Activated CD4-positive, alpha-beta T cell treated with anti-CD3 and anti-CD28 coated beads, Interleukin-2, amount 10 ng/mL, durations not matched to agents 7 days and 5 days (primary cell): ENCODE results near the gene TSPEAR. TPM values are rescaled to one million over a fixed set of nuclear protein-coding genes. Genes with fewer than 3 reads are reported as not detected.
"Not testable (repeated sequence)": the region's sequence is repeated elsewhere in the genome, so short reads cannot be mapped to it uniquely, and the experiment has no call there.

ENCODE experiments used
- CTCF ChIA-PET: fragments of 350-600 bp; sonication (Branson Sonifier 250); formaldehyde crosslinking; loops from one replicate; lab custom pipeline; 2021; ENCODE audit warnings: antibody characterized with exemption; lab: Charles Lee
- POLR2A ChIA-PET: fragments of 350-600 bp; sonication (Branson Sonifier 250); formaldehyde crosslinking; loops from one replicate; lab custom pipeline; 2021; ENCODE audit warnings: antibody characterized with exemption; lab: Charles Lee
- DNase-seq: peaks from one replicate; pipeline ENCODE4 v3.0.0-alpha.2; 2020
- H3K27ac Mint-ChIP-seq: one replicate; pipeline ENCODE4 v1.8.0; 2021; ENCODE audit warnings: mild to moderate bottlenecking, moderate library complexity, mixed read lengths
- H3K27me3 Mint-ChIP-seq: one replicate; pipeline ENCODE4 v1.8.0; 2021; ENCODE audit warnings: mixed read lengths
- H3K36me3 Mint-ChIP-seq: one replicate; pipeline ENCODE4 v1.8.0; 2021; ENCODE audit warnings: low read depth, mixed read lengths
- H3K4me1 Mint-ChIP-seq: one replicate; pipeline ENCODE4 v1.8.0; 2021; ENCODE audit warnings: mixed read lengths
- H3K4me3 Mint-ChIP-seq: one replicate; pipeline ENCODE4 v1.8.0; 2021; ENCODE audit warnings: mild to moderate bottlenecking, moderate library complexity, mixed read lengths
- H3K9me3 Mint-ChIP-seq: one replicate; pipeline ENCODE4 v1.8.0; 2021; ENCODE audit warnings: mixed read lengths
- total RNA-seq, 2 experiments: library from RNA; stranded (reverse); gene quantifications; one replicate each; pipeline ENCODE4 v1.2.3, GENCODE V29; 2021

The TSPEAR gene
- total RNA-seq, 2 experiments from 2014 or later, result not detected

GRCh38 chr21:44692798-44693512 lies 18.4 kb downstream of the TSPEAR start:
- Mint-ChIP-seq H3K4me3 (no peak overlapping the region), H3K9me3 (peaks cover 11% of the 10 kb centered on the region), H3K36me3 (no peaks in the 10 kb centered on the region), H3K27me3 (peaks cover 41% of the 10 kb centered on the region), H3K4me1 (no peaks in the 10 kb centered on the region), H3K27ac (no peak overlapping the region)
- ChIA-PET CTCF (no interaction called here), POLR2A (no interaction called here)
- no peak for DNase-seq

DNA sequence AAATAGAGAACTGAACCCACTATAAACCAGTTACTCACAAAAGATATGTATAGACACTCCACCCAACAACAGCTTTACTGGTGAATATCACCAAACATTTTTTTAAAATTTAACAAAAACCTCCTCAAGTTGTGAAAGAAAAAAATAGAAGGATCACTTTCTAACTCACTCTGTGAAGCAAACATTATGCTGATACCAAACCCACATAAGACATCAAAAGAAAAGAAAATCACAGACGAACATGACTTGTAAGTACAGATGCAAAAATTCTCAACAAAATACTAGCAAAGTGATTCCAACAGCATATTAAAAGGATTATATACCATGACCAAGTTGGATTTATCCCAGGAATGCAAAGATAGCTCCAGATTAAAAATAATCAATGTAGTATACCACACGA lies 19.7 kb downstream of the TSPEAR start:
- no peak for DNase-seq
- Mint-ChIP-seq H3K4me1 (no peaks in the 10 kb centered on the region), H3K9me3 (peaks cover 11% of the 10 kb centered on the region), H3K4me3 (no peak overlapping the region), H3K36me3 (no peaks in the 10 kb centered on the region), H3K27me3 (peaks cover 31% of the 10 kb centered on the region), H3K27ac (no peak overlapping the region)
- ChIA-PET CTCF (interaction anchor here (1.0 kb wide), 1 partner anchor 18 kb away, joined by 3 read pairs; no protein-coding TSS in a partner anchor), POLR2A (no interaction called here)

DNA sequence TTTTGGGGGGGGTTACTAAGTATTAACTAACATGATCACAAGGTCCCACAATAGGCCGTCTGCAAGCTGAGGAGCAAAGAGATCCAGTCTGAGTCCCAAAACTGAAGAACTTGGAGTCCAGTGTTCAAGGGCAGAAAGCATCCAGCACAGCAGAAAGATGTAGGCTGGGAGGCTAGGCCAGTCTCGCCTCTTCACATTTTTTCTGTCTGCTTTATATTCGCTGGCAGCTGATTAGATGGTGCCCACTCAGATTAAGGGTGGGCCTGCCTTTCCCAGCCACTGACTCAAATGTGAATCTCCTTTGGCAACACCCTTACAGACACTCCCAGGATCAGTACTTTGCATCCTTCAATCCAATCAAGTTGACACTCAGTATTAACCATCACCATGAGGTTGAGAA lies 21.6 kb downstream of the TSPEAR start:
- H3K36me3 Mint-ChIP-seq, H3K4me3 Mint-ChIP-seq, H3K27ac Mint-ChIP-seq, POLR2A ChIA-PET, H3K4me1 Mint-ChIP-seq, CTCF ChIA-PET: not testable (repeated sequence)
- peak; percentile 1 for DNase-seq
- Mint-ChIP-seq H3K9me3 (peaks cover 11% of the 10 kb centered on the region), H3K27me3 (peaks cover 21% of the 10 kb centered on the region)

DNA sequence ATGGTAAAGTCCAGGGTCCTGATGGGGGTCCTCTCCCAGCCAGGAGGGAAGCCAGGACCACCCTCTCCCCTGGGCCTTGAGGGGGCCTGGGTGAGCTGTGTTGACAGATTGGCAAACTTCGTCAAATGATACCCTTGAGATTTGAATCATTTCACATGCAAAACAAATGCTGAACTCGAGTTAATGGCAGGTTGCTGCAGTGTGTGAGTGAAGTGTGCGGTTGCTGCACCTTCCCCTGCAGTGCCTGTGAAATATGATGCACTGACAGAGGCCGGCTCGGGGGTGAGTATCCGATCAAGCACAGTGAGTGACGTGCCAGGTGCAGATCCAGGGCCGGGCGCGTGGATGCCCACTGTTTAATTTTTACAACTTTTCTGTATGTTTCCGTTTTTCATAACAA lies 23.7 kb downstream of the TSPEAR start:
- Mint-ChIP-seq H3K36me3 (no peaks in the 10 kb centered on the region), H3K4me1 (peaks cover 5% of the 10 kb centered on the region), H3K9me3 (peaks cover 2% of the 10 kb centered on the region), H3K27ac (no peak overlapping the region), H3K4me3 (no peak overlapping the region), H3K27me3 (peaks cover 20% of the 10 kb centered on the region)
- ChIA-PET CTCF (no interaction called here), POLR2A (no interaction called here)
- DNase-seq, result no peak

DNA sequence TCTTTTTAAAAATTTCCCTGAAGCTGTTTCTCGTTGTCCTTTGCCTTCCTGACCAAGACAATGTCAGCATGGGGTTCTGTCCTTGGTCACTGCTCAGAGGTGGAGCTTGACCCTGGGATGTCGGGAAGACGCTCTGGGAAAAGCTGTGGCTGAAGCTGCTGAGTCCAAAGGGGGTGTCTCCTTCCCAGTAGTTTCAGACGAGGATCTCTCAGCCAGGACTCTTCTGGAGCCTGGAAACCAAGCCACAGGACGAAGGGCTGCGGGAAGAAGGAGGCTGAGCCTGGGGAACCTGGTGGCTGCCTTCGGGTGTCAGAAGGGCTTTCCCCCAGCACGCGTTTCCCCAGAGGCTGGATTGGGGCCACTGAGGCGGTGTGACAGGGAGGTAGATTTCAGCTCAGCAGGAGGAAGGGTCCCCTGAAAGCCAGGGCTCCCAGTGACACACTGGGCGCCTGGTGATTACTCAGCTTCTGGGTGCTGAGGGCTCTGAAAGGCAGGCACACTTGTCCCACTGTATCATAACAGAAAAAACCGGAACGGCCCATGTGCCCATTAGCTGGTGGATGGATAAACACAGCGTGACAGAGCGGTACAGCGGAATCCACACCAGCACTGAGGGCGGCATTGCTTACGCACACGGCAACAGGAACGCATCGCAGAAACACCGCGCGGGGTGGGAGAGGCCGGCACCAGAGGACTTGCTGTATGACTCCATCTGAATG lies 24.4 kb downstream of the TSPEAR start:
- ChIA-PET POLR2A (interaction anchor here (0.6 kb wide), 1 partner anchor 269 kb away, joined by 3 read pairs; no protein-coding TSS in a partner anchor), CTCF (no interaction called here)
- DNase-seq, result no peak
- H3K27me3 Mint-ChIP-seq, result peaks cover 17% of the 10 kb centered on the region
- peaks cover 5% of the 10 kb centered on the region for H3K4me1 Mint-ChIP-seq
- H3K9me3 Mint-ChIP-seq, result no peaks in the 10 kb centered on the region
- no peak overlapping the region for H3K4me3 Mint-ChIP-seq
- H3K27ac Mint-ChIP-seq, result no peak overlapping the region
- H3K36me3 Mint-ChIP-seq, result no peaks in the 10 kb centered on the region

DNA sequence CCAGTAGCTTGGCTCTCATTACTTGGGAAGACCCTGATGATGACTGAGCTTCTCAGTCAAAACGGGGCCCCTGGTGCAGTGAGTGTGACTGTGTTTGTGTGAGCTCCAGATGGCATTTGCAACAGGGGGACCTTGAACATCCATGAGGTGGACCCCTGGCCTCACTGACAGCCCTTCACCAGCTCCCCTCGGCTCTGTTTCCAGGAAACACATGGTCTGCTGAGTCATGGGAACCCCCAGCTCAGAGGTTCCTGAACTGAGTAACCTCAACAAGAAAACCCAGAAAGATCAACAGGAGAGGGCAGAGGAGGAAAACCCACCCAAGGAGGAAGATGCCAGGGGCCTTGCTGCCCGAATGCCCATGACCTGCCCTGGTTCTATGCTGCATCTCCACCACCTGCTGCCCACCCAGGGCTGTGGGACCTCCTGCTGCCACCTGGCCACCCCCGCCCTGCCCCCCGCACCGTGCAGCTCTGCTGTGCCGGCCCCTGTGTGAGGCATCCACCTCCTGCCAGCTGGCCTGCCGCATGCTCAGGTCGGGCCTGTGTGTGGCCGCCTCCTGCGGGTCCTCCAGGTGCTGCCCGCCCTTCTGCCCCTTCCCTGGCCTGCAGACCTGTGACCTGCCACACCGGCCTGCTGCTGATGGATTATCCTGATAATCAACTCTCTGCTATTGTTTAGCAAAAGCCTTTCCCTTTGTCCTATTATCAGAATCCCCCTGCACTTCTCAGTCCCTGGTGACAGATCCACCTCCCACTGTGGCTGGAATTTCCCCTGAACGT lies 25.2 kb downstream of the TSPEAR start:
- POLR2A ChIA-PET, result interaction anchor here (0.6 kb wide), 1 partner anchor 268 kb away, joined by 3 read pairs; no protein-coding TSS in a partner anchor
- H3K36me3 Mint-ChIP-seq, result no peaks in the 10 kb centered on the region
- peak overlapping the region; percentile 16 for H3K27ac Mint-ChIP-seq
- H3K4me3 Mint-ChIP-seq, result no peak overlapping the region
- CTCF ChIA-PET, result interaction anchor here (0.8 kb wide), 1 partner anchor 8 kb away, joined by 4 read pairs; no protein-coding TSS in a partner anchor
- H3K27me3 Mint-ChIP-seq, result peaks cover 13% of the 10 kb centered on the region
- H3K9me3 Mint-ChIP-seq, result no peaks in the 10 kb centered on the region
- peaks cover 5% of the 10 kb centered on the region for H3K4me1 Mint-ChIP-seq
- DNase-seq, result no peak

- peaks cover 10% of the 10 kb centered on the region for H3K27me3 Mint-ChIP-seq
- DNase-seq, H3K4me3 Mint-ChIP-seq, POLR2A ChIA-PET, H3K36me3 Mint-ChIP-seq, H3K27ac Mint-ChIP-seq, H3K9me3 Mint-ChIP-seq, H3K4me1 Mint-ChIP-seq: not testable (repeated sequence)
- CTCF ChIA-PET, result interaction anchor here (1.0 kb wide), 1 partner anchor 40 kb away, joined by 3 read pairs; no protein-coding TSS in a partner anchor
Measured at GRCh38 chr21:44685050-44685449, 26.3 kb downstream of the TSPEAR start.

GRCh38 chr21:44684483-44684882 lies 26.9 kb downstream of the TSPEAR start:
- peaks cover 10% of the 10 kb centered on the region for H3K27me3 Mint-ChIP-seq
- no peak for DNase-seq
- no peaks in the 10 kb centered on the region for H3K36me3 Mint-ChIP-seq
- H3K4me3 Mint-ChIP-seq, result no peak overlapping the region
- CTCF ChIA-PET, result interaction anchor here (1.0 kb wide), 1 partner anchor 39 kb away, joined by 3 read pairs; no protein-coding TSS in a partner anchor
- POLR2A ChIA-PET, result no interaction called here
- no peak overlapping the region for H3K27ac Mint-ChIP-seq
- H3K4me1 Mint-ChIP-seq, result peaks cover 5% of the 10 kb centered on the region
- H3K9me3 Mint-ChIP-seq, result no peaks in the 10 kb centered on the region

DNA sequence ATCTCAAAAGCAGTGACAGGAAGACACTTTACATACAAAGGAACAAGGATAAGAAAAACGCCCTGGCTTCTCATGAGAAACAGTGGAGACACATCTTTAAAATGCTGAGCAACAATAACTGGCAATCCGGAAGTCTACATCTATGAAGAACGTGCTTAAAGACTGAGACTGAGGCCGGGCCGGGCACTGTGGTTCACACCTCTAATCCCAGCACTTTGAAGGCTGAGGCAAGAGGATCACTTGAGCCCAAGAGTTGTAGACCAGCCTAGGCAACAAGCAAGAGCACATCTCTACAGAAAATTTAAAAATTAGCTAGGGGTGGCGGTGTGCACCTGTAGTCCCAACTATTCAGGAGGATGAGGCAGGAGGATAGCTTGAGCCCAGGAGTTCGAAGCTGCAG lies 27.3 kb downstream of the TSPEAR start:
- CTCF ChIA-PET, result interaction anchor here (1.0 kb wide), 1 partner anchor 39 kb away, joined by 3 read pairs; no protein-coding TSS in a partner anchor
- Mint-ChIP-seq H3K4me1 (peaks cover 5% of the 10 kb centered on the region), H3K36me3 (no peaks in the 10 kb centered on the region), H3K27me3 (peaks cover 10% of the 10 kb centered on the region), H3K9me3 (no peaks in the 10 kb centered on the region), H3K27ac (no peak overlapping the region), H3K4me3 (no peak overlapping the region)
- POLR2A ChIA-PET, result no interaction called here
- DNase-seq, result no peak

- no peak overlapping the region for H3K4me3 Mint-ChIP-seq
- H3K4me1 Mint-ChIP-seq, result peaks cover 5% of the 10 kb centered on the region
- H3K27ac Mint-ChIP-seq, result no peak overlapping the region
- H3K9me3 Mint-ChIP-seq, result no peaks in the 10 kb centered on the region
- DNase-seq, result no peak
- H3K27me3 Mint-ChIP-seq, result peaks cover 10% of the 10 kb centered on the region
- CTCF ChIA-PET, result interaction anchor here (1.1 kb wide), 1 partner anchor 14 kb away, joined by 3 read pairs; no protein-coding TSS in a partner anchor
- H3K36me3 Mint-ChIP-seq, result no peaks in the 10 kb centered on the region
- POLR2A ChIA-PET, result no interaction called here
Measured at GRCh38 chr21:44682580-44683151, 28.7 kb downstream of the TSPEAR start.

GRCh38 chr21:44681861-44682579 lies 29.4 kb downstream of the TSPEAR start, which contains the start of gene KRTAP12-1:
TSS of gene KRTAP12-1 (minus strand) at chr21:44682163. CDS start at chr21:44682123, 40 bp downstream.
- POLR2A ChIA-PET, result no interaction called here
- Mint-ChIP-seq H3K36me3 (no peaks in the 10 kb centered on the region), H3K9me3 (no peaks in the 10 kb centered on the region), H3K27ac (no peak within 1 kb of the TSS), H3K4me3 (no peak within 1 kb of the TSS), H3K4me1 (peaks cover 5% of the 10 kb centered on the region), H3K27me3 (peaks cover 10% of the 10 kb centered on the region)
- DNase-seq, result no peak
- CTCF ChIA-PET, result interaction anchor here (1.1 kb wide), 1 partner anchor 13 kb away, joined by 3 read pairs; no protein-coding TSS in a partner anchor

GRCh38 chr21:44681152-44681551 lies 30.2 kb downstream of the TSPEAR start:
- H3K9me3 Mint-ChIP-seq, result no peaks in the 10 kb centered on the region
- DNase-seq, result no peak
- no peaks in the 10 kb centered on the region for H3K36me3 Mint-ChIP-seq
- peaks cover 3% of the 10 kb centered on the region for H3K4me1 Mint-ChIP-seq
- ChIA-PET POLR2A (no interaction called here), CTCF (no interaction called here)
- no peak overlapping the region for H3K4me3 Mint-ChIP-seq
- no peak overlapping the region for H3K27ac Mint-ChIP-seq
- peaks cover 10% of the 10 kb centered on the region for H3K27me3 Mint-ChIP-seq
